ENCODE results near the gene RHOG.

RHOG gene

DNA sequence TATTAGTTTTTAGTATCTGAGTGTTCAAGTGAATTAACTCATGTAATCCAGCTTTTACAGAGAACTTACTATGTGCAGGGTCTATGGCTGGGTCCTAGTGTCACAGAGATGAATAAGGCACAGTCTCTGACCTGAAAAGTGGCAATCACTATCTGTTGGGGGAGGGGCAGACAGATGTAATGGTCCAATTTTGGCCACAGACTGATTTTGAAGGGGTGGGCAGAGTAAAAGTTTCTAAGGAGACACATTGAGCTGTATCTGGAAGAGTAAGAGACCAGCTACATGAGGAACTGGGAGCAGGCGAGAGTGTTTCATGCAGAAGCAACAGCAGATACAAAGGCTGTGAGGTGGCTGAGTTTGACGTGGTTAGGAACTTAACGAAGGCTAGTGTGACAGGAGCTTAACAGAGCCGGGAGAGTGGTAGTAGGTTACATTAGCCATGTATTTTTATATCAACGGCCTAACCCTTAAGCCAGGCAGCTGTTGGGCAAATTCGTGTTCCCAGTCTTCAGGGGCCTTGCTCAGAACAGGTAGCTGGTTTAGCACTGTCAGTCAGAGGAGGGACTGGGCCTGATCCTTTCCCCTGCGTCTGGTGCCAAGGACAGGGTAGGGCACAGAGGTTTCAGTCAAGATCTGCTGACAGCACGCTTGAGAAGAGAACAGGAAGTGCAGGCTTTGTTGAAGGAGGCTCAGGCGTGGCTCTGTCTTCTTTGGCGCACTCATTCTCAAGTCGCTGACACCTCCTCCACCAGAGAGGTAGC lies 13.3 kb upstream of the RHOG start:
- TF ChIP-seq, protein P1, sequence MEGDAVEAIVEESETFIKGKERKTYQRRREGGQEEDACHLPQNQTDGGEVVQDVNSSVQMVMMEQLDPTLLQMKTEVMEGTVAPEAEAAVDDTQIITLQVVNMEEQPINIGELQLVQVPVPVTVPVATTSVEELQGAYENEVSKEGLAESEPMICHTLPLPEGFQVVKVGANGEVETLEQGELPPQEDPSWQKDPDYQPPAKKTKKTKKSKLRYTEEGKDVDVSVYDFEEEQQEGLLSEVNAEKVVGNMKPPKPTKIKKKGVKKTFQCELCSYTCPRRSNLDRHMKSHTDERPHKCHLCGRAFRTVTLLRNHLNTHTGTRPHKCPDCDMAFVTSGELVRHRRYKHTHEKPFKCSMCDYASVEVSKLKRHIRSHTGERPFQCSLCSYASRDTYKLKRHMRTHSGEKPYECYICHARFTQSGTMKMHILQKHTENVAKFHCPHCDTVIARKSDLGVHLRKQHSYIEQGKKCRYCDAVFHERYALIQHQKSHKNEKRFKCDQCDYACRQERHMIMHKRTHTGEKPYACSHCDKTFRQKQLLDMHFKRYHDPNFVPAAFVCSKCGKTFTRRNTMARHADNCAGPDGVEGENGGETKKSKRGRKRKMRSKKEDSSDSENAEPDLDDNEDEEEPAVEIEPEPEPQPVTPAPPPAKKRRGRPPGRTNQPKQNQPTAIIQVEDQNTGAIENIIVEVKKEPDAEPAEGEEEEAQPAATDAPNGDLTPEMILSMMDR (IDR thresholded peaks at IDR 0.05; ENCODE audit: borderline replicate concordance, insufficient read depth, low read depth, low read length), result no peak
- peak overlapping the region; percentile 10 for H3K4me3 ChIP-seq (ENCODE audit: low read depth, low read length)

DNA sequence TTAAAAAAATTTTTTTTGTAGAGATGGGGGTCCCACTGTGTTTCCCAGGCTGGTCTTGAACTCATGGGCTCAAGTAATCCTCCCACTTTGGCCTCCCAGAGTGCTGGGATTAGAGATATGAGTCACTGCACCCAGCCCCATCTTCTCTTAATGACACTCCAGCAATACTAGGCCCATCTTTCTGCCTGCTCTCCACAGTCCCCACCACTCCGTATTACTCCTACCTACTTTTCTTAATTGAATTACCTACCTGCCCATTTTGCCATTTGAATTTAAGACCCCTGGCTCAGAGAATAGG lies 12.7 kb upstream of the RHOG start:
- H3K4me3 ChIP-seq (ENCODE audit: low read depth, low read length), result no peak overlapping the region
- TF ChIP-seq, protein P1 (IDR thresholded peaks at IDR 0.05; ENCODE audit: borderline replicate concordance, insufficient read depth, low read depth, low read length), result no peak

DNA sequence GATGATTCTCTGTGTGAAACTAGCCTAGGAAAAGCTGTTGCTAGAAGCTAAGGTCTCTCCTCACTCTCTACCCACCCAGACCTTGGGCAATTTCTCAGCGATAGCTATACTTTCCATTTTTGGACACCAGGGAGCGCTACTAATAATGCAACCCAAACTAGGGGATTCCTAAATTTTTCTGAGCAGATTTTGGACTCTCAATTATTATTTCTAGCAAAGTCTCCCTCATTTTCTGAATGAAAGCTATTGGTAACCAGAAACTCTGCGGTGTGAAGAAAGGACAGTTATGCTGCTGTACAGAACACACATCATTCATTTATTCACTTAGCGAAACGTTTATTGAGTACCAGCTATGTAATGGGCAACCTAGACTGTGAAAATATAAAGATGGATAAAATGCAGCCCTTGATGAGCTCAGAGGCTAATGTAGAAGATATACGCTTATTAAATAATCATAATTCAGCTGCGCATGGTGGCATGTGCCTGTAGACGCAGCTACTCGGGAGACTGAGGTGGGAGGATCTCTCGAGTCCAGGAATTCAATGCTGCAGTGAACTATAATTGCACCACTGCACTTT lies 8.6 kb upstream of the RHOG start:
- TF ChIP-seq, protein P1 (IDR thresholded peaks at IDR 0.05; ENCODE audit: borderline replicate concordance, insufficient read depth, low read depth, low read length), result peak; percentile 45; the same call in 1 of the 2 replicates
- H3K4me3 ChIP-seq (ENCODE audit: low read depth, low read length), result no peak overlapping the region

DNA sequence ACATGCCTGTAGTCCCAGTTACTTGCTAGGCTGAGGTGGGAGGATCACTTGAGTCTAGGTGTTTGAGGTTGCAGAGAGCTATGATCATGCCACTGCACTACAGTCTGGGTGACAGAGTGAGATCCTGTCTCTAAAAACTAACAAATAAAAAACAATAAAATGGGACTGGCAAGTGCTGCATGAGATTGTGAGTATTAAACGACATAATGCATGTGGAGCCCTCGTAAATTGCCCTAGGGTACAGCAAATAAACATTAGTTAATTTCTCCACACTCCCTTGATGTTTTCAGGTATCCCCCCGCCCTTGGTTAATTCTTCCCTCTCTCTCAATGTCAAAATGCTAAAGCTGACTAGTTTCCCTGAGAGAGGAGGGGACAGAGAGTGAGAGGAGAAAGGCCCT lies 4.9 kb upstream of the RHOG start:
- H3K4me3 ChIP-seq (ENCODE audit: low read depth, low read length), result no peak overlapping the region
- TF ChIP-seq, protein P1 (IDR thresholded peaks at IDR 0.05; ENCODE audit: borderline replicate concordance, insufficient read depth, low read depth, low read length), result no peak

DNA sequence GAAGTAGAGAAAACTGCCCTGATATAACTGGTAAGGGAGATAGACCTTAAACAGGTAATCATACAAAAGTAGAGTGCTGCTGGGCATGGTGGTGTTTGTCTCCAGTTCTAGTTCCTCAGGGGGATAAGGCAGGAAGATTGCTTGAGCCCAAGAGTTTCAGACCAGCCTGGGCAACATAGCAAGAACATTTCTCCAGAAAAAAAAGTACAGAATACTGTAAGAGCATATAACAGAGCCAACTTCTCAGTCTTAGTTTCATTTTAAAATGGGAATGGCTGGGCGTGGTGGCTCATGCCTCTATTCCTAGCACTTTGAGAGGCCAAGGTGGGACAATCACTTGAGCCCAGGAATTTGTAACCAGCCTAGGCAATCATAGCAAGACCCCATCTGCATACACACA lies 4.5 kb upstream of the RHOG start:
- TF ChIP-seq, protein P1 (IDR thresholded peaks at IDR 0.05; ENCODE audit: borderline replicate concordance, insufficient read depth, low read depth, low read length), result no peak
- H3K4me3 ChIP-seq (ENCODE audit: low read depth, low read length), result no peak overlapping the region

DNA sequence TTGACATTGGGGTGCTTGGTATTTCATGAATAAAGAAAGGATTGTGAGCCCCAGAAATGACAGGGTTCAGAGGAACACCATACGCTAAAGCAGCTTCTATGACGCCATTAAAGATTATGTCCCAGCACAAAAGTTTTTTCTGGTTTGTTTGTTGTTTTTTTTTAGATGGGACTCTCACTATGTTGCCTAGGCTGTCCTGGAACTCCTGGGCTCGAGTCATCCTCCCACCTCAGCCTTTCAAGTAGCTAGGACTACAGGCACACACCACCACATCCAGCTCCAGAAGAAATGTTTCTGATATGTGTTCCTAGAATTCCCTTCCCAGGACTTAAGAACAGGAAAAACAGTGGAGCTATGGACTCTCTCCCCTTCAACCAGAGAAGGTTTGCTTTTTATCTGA lies 2.6 kb upstream of the RHOG start:
- H3K4me3 ChIP-seq (ENCODE audit: low read depth, low read length), result no peak overlapping the region
- TF ChIP-seq, protein P1 (IDR thresholded peaks at IDR 0.05; ENCODE audit: borderline replicate concordance, insufficient read depth, low read depth, low read length), result no peak

Measured in GM12875 (cell line).